Islet of Langerhans (tissue), 1 donor: ENCODE measurements around the gene ABLIM1.

Experiments
- FAIRE-seq: peaks from one replicate; lab custom pipeline; 2011; peaks lifted over from hg19 to GRCh38; lab: Jason Lieb, UNC

The ABLIM1 gene

DNA sequence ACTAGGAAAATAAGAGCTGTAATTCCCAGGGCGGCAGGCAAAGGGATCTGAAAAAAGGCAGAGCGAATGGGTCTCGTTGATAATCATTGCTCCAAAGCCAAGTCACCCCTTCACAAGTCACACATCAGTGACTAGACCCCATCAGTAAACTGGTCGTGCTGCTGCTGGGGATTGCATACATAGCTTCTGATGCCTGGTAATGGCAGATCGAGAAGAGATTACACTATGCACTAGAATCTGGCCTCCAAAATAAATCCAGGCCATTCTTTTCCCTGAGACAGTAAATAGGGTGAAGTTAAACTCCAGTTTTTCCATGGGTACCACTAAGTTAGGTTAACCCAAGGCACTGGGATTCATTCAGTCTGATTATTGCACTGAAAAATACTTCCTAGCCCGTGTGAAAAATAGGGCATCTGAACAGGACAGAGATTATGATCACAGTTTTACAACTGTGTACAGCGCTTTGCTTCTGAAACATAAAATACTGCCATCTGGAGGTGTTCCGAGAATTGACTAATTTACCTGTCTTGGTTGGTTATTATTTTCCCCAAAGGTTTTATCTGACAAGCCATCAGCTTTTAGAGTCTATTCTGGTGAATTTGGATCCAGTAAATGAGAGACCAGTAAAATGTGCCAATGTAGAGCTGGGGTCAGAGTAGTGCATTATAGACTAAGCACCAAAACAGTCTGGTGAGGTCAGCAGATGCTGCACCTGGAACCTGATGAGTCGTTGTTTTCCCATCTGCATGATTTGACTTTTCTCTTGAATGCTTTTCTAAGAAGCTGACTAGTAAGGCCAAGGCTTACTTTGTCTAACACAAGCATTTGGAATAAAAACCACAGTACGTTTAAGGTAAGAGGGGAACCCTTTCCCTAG, 170.9 kb downstream of the ABLIM1 start:
- FAIRE-seq, result peak; percentile 93

DNA sequence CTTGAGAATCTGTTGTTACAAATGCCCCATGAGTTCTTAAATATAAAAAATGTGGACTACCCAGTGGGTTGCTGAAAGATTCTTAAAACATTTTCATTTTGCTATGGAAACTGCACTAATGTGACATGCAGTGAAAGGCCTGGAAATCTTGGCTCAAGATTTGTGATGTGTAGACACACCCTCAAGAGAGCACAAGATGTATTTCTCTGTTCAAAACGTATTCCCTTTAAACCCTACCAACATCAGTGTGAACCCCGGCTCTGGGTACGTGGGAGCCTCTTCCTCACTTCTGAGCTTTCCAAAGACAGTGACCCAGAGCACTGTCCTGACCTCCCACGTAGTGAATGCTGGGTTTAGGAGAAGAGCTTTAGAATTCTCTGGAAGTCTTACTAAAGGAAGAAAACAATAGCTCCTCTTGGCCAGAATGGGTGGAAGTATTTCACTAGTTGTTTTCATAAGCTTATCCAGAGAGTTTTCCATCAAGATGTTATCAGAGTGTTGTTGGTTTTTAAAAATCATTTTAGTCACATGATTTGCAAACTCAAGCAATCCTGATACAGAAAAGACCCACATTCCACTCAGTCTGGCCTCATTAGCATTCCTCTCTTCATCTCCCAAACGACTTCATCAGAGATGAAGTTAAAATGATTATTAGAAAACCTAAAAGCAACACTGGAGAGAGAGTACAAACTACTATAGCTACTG, 172.2 kb downstream of the ABLIM1 start:
- no peak for FAIRE-seq

DNA sequence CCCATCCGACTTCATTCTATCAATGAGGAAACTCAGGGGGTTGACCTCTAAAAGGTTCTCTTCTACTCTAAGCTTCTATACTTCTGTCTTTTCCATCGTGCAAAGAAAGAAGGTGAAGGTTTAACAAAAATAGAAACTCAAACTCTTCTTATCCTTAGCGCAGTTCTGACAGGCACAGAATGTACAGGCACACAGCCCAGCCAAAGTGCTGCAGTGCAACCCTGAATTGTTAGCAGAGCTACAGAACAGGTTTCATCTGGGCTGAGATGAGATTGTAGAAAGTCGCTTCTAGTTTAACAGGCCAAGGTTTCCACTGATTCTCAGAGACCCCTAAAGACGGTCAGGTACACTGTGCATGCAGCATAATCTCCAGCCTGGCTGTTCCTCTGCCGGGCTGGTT, 174.5 kb downstream of the ABLIM1 start:
- FAIRE-seq, result no peak

DNA sequence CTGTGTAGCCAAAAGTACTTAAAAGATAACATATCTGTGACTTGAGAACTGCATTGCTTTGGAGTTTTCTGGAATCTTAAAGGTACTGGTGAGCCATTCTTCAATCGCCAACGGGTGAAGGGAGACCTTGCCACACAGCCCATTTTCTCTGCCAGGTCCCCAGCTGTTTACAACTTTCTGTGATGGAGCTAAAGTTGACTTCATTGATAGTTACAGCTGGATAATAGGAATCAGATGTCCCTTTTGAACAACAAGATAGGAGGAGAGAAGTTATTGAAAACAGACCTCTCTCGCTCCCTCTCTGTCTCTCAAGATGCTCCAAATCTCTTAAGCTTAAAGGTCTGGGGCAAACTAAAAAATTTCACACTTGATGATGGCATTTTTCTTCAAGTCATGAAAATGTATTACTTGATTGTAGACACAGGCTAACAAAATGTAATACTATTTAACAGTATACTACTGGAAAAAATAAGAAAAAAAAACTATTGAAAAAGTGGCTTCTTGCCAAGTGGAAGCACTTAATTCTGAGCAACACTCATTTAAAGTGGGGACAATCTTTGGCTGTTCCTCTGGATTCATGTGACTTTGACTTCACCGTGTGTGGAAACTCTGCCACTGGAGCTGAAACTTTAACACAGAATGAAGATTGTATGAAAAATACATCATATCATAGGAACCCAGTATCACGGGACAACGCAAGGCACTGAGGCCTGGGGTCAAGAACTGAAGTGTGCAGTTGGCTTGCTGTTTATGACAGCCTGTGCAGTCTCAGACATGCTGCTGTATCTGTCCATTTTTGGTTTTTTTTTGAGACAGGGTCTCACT, 175.4 kb downstream of the ABLIM1 start:
- no peak for FAIRE-seq

DNA sequence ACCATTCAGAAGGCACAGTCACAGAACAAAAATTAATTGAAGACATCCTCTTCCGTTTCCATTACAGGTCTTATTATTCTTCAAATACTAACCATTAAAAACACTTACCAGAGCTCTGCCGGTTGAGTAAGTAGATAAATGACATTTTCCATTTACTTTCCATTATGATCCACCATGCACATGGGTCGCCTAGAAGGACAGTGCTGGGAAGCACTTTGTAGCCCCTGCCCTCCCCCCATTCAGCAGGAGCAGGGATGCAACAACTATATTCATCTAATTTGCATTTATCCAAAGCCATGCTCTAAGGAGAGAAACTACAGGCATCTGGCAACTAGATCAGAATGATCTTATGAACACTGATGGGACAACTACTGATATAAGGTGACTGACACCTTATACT, 177.0 kb downstream of the ABLIM1 start:
- peak; percentile 89 for FAIRE-seq

DNA sequence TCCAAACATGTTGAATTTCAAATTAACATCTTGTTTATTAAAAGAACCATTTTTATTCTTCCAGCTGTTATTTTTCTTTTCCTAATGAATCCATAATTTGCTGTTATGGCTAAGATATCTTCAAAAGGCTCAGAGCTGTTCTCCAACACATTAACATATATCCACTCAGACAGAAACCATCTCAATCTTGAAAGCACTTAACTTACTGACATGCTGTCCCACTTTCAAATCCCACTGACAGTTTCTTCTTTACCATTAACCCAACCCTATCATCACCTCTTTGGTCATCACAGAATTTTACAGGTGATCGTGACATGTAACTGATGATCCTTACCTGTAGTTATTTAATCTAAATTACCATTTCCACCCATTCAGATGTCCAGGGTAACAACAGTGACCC, 178.2 kb downstream of the ABLIM1 start:
- peak; percentile 27 for FAIRE-seq

DNA sequence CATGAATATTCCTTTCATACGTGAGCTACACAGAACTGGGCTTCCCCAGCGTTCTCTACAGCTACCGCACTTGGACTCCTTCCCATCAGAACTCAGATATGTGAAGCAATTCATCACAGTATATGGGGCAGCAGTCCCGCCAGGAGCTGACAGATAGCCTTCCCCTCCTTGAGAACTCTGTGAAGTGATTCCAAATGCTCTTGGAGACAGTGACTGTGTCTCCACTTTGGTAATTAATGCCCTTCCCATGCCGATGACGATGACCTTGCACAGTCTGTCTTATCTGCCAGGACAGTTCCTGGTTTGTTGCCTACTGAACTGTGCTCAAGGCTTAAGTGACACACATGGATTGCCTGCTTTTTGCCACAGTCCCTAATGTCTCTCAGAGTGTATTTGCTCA, 178.8 kb downstream of the ABLIM1 start:
- no peak for FAIRE-seq

DNA sequence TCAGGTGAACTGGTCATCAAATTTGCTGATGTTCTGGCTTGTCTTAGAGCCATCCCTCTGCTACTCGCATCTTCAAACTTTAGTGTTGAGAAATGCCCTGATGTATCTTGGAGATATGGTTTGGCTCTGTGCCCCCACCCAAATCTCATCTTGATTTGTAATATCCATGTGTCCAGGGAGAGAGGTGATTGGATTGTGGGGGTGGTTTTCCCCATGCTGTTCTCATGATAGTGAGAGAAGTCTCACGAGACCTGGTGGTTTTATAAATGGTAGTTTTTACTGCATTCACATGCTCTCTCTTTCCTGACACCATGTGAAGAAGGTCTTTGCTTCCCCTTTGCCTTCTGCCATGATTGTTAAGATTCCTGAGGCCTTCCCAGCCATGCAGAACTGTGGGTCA, 179.8 kb downstream of the ABLIM1 start:
- FAIRE-seq, result no peak

DNA sequence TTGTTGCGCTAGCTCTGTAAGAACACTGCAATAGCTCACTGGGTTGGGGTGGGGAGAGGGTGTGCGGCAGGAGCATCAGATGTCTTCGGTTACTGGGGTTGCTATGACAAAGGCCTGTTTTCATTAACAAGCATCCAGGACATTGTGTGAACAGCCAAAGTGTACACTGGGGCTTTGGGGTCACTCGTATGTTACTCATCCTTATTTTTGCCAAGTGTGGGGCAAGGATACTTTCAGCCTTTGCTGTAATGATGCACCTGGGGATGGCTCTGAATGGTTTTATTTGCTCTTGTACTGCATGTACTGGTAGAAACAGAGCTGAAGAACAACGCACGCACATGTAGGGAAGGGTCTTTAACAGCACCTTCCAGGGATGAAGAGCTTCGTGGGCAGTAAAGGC, 180.8 kb downstream of the ABLIM1 start:
- FAIRE-seq, result no peak

DNA sequence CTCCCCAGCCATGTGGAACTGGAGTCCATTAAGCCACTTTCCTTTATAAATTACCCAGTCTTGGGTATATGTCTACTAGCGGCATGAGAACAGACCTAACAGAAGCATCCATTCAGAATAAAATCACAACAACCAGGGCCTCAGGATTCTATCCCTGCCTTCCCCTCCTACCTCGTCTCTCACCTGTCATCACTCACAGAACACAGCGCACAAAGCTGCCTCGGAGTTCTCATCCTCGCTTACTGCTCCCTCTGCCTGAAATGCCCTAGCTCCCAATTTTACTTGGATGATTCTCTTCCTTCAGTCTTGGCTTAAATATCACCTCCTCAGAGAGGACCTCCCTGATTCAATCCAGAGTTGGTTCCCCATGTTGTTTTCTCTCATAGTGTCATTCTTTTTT, 183.1 kb downstream of the ABLIM1 start:
- no peak for FAIRE-seq

DNA sequence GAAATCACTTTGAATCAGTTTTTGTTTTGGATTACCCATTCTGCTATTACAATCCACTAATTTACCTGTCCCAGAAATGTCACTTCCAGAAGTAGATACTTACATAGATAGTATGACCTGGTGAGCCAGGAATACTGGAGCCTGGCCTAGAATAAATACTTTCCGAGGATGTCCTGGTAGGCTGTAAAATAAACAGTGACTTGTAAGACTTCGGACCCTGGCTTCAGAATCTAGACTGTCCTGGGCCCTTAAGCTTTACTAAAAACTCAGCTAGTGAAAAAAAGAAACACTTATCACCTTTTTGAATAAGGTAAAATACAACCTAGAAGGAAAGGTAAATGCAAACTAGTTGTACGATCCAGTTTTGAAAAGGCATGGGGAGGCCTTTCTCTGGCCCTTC, 184.3 kb downstream of the ABLIM1 start:
- no peak for FAIRE-seq

DNA sequence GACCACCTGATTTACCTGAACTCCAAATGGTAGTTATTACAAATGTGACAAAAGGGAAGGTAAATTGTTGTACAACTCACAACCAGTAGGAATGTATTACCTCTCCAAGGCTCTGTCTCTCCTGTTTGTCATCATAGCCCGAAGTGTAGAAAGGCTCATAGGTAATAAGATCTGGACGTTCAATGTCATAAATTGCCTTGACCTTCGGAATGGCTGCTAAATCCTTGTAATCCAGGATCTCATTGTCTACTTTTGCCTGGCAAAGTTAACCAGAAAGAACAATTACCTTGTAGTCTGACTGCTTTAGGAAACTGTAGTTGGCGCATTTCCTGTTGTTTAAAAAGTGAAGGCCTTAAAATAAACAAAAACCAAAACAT, 185.2 kb downstream of the ABLIM1 start:
- no peak for FAIRE-seq

DNA sequence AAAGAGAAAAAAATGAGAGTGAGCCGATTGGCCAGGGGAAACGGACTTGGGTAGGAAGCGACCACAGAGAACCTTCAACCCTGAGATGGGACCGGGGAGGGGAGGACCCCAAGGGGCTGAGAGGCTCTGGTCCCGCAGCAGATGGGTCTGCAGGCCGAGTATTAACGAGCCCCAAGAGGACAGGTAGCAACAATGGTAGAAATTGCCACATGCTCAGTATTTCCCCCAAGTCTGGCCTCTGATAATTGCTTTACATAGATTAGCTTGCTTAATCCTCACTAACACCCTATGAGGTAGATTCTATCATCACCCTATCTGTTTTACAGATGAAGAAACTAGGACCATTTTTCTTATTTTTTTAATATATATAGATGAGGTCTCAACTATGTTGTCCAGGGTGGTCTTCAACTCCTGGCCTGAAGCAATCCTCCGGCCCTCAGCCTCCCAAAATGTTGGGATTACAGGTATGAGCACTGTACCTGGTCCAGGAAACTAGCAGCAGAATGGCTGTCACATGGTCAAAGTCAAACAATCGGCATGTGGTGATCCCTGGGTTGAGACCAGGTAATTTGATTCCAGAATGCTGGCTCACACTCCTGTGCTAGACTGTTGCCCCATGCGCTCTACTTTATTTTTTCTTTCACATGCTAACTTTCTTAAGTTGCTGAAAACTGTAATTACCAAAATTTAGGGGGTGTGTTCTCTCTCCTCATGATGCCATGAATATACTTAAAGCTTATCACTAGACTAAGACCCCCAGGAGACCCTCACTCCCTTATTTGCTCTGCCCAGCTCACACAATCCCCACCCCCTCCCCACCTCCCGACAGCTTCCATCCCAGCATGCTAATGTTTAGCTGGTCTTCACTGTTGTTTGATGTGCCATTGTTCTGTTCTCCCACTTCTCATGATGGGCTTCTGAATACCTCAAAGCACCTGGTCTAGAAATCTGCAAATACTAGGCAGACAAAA, 185.9 kb downstream of the ABLIM1 start:
- peak; percentile 80 for FAIRE-seq

DNA sequence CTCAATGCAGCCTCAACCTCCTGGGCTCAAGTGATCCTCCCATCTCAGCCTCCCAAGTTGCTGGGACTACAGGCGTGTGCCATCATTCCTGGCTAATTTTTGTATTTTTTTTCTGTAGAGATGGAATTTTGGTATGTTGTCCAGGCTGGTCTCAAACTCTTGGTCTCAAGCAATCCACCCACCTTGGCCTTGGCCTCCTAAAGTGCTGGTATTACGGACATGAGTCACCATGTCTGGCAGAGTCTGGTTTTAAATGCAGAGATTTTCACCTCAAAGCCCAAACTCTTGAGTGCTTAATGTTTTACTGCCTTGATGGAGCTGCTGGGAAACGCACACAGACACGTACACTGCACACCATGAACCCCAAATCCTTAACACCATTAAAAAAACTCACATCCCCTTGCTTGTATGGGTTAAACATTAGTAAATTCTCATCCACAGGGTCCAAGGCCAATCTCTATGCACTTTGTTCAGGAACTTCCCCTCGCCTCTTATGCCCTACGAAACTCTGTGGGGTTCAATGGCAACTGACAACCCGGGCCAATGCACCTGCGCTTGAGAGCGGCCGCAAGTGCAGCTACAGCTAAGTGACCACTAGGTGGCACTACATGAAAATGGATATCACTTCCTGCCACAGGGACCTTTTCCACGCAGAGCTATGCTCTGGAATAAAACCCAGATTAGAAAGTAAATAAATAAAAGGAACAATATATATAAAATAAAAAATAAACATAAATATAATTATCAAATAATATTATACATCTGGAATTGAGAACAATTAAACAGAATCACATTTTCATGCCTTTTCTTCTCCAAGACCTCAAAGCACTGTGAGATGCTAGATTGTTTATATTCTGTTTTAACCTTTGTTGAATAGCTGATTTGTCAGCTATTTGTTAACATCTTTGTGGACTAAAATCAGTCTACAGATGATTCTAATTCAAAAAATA, 186.8 kb downstream of the ABLIM1 start:
- peak; percentile 89 for FAIRE-seq

DNA sequence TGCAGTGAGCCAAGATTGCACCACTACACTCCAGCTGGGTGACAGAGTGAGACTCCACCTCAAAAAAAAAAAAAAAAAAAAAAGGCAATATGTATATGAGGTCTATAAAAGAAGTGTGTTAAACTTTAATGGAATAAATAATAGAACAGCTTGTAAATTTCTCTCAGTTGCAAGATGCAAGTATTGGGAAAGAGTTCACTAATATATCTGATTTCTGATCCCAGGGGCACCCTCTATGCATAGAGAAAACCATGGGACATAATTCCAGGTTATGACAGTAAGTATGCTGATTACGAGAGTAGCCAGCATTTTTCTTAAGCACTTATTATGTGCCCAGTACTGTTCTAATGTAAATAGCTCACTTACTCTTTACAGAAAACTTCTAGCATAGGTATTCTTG, 187.7 kb downstream of the ABLIM1 start:
- FAIRE-seq, result no peak

DNA sequence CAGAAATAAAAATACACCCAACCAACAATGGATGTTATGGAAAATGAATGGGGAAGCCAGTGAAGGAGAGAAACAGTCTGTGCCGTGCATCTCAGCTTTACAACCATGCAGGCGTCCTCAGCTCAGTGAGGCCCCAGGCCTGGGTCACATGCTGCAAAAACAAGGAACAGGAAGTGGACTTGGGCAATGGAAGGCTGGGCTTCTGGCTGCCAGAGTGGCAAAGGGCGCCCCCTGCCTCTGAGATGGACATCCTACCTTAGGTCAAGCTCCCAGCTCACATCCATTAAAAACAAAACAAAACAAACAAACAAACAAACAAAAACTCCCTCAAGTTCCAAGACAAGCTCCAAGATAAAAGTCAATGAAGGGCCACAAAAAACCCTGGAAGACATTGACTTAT, 199.1 kb downstream of the ABLIM1 start:
- FAIRE-seq, result no peak

DNA sequence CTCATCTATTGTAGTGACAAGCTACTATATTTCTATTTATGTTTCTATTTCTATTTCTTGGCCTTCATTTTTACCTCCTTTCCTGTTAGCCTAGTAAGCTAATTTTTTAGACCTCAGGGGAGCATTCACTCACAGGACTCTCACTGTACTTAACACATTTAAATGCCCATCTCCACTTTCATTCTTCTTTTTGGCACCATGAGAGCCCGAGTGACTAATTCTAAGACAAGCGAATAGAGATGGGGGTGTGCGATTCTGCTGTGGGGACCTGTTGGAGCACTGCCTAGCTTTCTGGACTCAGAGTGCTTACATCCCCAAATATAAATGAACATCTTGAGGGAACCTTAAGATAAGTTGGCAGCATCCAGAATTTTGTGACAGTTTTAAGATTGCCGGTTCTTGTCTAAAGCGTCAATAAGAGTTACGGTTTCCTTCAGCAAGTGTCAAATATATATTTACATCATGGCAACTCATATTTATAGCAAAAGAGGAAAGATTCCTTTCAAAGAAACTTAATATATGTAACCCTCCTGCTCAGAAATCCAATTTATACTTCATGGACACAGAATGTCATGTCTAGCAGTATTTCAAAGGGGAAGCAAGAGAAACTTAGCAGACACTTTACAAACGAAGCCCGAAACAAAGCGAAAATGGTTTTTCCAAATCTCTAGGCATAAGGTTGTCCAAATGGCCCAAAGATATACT, 199.7 kb downstream of the ABLIM1 start:
- FAIRE-seq, result no peak

DNA sequence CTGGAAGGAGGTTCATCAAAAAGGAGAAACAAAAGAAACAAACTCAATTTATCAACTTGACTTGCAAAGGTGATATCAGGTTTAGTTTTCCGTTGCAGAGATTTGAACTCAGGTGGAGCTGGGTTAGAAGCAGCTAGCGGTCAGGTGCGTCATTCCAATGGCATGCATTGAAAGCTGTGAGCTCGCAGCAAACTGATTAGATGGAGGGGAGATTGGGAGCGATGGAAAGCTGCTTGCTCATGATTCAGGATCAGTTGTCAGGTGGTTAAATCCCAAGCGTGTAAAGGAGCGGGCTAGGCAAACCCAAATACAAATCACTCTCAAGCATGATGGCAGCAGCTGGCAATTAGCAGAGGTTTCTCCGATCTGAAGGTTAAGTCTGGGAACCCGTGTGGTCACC, 204.5 kb downstream of the ABLIM1 start:
- no peak for FAIRE-seq

DNA sequence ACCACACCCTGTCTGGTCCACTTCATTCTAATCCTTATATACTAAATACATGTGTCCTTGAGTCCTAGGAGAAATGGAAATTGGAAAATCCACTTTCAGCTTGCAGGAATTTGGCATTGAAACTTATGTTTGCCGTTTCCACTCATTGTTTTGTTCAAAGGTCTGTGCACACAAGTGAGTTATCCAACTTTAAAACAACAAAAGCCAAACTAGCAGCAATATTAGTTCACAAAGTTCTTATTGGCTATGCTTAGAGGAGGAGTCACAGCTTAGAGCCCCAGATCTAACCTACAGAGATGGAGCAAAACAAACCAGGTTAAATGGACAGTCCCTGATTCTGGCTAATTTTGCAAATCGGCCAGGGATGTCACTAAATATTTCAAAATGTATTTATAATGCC, 209.2 kb downstream of the ABLIM1 start:
- FAIRE-seq, result no peak

DNA sequence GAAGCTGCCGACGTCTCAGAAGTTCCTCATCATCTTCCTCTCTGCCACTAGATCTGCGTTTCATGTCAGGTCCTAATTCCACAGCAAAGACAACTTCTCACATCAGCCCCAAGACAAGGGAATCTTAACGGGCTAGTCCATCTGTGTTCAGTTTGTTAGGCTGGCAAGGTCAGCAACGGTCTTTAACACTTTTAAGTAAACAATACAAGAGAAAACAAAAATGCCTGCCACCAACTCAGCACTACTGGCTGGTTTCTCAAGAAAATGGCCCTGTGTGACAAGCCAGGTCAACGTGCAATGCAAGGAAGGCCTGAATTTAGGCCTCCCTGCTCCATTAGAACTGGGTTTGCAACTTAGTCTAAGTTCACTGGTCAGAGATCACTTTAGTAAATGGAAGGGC, 212.7 kb downstream of the ABLIM1 start:
- no peak for FAIRE-seq
